Fibroblast of skin of right biceps (primary cell): ENCODE results near the gene RAB40AL.

Source experiments
- DNase-seq: peaks from one replicate; pipeline ENCODE4 v3.0.0-alpha.2; 2013

RAB40AL gene

DNA sequence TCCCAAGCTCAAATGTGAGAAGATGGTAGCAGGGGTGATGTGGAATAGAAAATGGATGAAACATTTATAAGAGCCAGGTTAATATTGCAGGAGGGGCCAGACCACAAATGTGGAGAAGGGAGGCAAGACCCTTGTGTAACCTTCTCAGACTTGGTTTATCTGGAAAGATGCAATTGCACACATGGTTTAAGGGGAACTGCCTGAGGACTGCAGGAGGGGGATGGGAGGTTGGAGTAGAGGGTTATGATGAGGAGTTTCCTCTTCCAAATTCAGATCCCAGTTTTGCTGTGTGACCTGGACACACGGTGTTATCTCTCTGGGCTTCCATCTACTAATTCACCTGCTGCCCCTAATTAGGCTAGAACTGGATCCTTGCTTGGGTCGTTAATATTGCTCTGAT lies 46.1 kb downstream of the RAB40AL start:
- DNase-seq, result no peak

DNA sequence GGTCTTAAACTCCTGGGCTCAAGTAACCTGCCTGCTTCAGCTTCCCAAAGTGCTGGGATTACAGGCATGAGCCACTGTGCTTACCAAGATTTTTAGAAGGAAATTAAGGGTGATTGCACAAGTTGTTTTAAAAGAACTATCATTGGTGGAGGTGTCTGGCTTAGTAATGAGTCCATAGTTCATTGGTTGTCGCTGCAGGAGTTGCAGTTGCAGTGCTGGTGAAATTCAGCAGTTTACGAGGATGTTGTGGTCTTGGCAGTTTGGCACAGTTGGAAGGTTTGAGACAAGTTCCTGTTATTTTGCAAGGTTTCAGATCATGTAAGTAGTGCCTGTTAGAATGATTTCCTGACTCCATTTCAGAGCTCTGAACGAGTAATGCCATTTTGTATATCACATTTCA lies 48.1 kb downstream of the RAB40AL start:
- DNase-seq, result no peak
